Activated naive CD8-positive, alpha-beta T cell treated with anti-CD3 and anti-CD28 coated beads, Interleukin-2, amount 10 ng/mL, durations not matched to agents 7 days and 5 days (primary cell): ENCODE measurements around the gene CD6. TPM values are rescaled to one million over a fixed set of nuclear protein-coding genes. Genes with fewer than 3 reads are reported as not detected.
"Not testable (repeated sequence)": the region's sequence is repeated elsewhere in the genome, so short reads cannot be mapped to it uniquely, and the experiment has no call there.

Experiments used
- ATAC-seq: fragments of 150-1000 bp; cut with Tn5 transposase; one replicate; pipeline ENCODE4 v1.10.0; 2021; ENCODE audit warnings: low read depth, moderate library complexity
- POLR2A ChIA-PET: fragments of 350-600 bp; sonication (Branson Sonifier 250); formaldehyde crosslinking; loops from one replicate; lab custom pipeline; 2021; ENCODE audit warnings: antibody characterized with exemption; lab: Charles Lee
- DNase-seq: peaks from one replicate; pipeline ENCODE4 v3.0.0; 2021
- H3K27ac Mint-ChIP-seq: one replicate; pipeline ENCODE4 v1.8.0; 2022; ENCODE audit warnings: mild to moderate bottlenecking, mixed read lengths
- H3K27me3 Mint-ChIP-seq: one replicate; pipeline ENCODE4 v1.8.0; 2022; ENCODE audit warnings: mild to moderate bottlenecking, moderate library complexity, mixed read lengths
- H3K36me3 Mint-ChIP-seq: one replicate; pipeline ENCODE4 v1.8.0; 2021; ENCODE audit warnings: mild to moderate bottlenecking, mixed read lengths
- H3K4me1 Mint-ChIP-seq: one replicate; pipeline ENCODE4 v1.8.0; 2021; ENCODE audit warnings: mixed read lengths
- H3K4me3 Mint-ChIP-seq: one replicate; pipeline ENCODE4 v1.8.0; 2022; ENCODE audit warnings: mild to moderate bottlenecking, moderate library complexity, mixed read lengths
- H3K9me3 Mint-ChIP-seq: one replicate; pipeline ENCODE4 v1.8.0; 2021; ENCODE audit warnings: mixed read lengths
- total RNA-seq, 2 experiments: library from RNA; stranded (reverse); gene quantifications; one replicate each; pipeline ENCODE4 v1.2.3, GENCODE V29; 2021

Gene CD6
- total RNA-seq, 2 experiments from 2014 or later, result 274 to 285 TPM

DNA sequence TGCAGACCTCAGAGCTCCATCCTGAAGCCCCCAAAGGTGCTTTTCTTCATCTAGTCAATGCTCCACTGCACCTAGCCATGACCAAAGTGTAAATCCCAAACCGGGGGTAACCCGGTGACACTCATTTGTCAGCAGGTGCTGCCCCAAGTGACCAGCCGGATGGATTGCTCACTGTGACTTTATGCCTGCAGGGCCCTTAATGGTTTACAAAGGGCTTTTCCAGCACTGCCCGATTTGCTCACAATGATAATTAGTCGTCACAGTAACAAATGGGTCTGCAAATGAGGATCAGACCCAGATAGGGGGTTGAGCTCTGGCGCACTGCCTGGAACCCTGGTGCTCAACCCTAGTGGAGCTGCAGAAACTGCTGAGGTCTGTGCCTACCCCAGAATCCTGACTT lies 85.1 kb downstream of the CD6 start:
- H3K9me3 Mint-ChIP-seq, result no peaks in the 10 kb centered on the region
- ATAC-seq (no peak), DNase-seq (peak; percentile 17)
- no peak overlapping the region for H3K27ac Mint-ChIP-seq
- H3K27me3 Mint-ChIP-seq, result no peaks in the 10 kb centered on the region
- H3K36me3 Mint-ChIP-seq, result peaks cover 23% of the 10 kb centered on the region
- peaks cover 46% of the 10 kb centered on the region for H3K4me1 Mint-ChIP-seq
- POLR2A ChIA-PET, result interaction anchor here (1.2 kb wide), 1 partner anchor 12 kb away, joined by 4 read pairs; no protein-coding TSS in a partner anchor
- H3K4me3 Mint-ChIP-seq, result no peak overlapping the region

DNA sequence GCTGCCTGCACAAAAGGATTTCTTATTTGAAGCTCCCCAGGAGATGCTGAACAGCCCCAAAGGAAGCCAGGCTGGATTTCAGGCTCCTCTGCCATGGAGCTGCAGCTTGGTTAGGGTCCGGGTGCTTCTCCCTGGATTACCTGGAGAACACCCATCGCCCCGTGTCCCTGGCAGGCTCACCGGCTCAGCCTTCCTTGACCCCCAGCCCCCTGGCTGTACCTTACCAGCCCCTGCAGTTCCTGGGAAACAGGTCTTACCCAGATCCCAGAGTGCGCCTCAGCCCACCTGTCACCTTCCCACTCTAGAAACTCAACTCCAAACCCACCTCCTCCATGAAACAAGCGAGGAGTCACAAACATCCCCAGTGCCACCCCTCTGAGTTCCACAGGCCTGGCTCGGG lies 85.5 kb downstream of the CD6 start:
- Mint-ChIP-seq H3K27ac (no peak overlapping the region), H3K36me3 (peaks cover 23% of the 10 kb centered on the region), H3K4me3 (no peak overlapping the region), H3K9me3 (no peaks in the 10 kb centered on the region), H3K27me3 (no peaks in the 10 kb centered on the region), H3K4me1 (peaks cover 50% of the 10 kb centered on the region)
- DNase-seq, result no peak
- POLR2A ChIA-PET, result interaction anchor here (1.2 kb wide), 1 partner anchor 12 kb away, joined by 4 read pairs; no protein-coding TSS in a partner anchor
- ATAC-seq, result no peak

DNA sequence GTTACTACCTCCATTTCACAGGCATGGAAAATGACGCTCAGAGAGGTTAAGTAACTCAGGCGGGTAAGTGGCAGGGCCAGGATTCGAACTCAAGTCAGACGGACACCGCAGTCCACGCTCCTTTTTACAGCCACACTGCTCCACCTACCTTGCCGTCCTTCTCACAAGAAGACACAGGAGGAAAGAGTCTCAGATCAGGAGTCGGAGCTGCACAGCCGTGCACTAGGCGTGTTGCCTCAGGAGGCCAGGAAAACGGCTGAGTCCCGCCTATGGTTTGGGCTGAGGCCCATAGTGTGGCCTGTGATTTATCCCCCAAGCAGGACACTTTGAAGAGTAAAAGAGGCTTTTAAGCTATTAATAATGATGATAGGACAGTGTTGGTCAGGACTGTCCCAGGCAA lies 86.1 kb downstream of the CD6 start:
- no peak for ATAC-seq
- peaks cover 23% of the 10 kb centered on the region for H3K36me3 Mint-ChIP-seq
- H3K27ac Mint-ChIP-seq, result no peak overlapping the region
- peak; percentile 10 for DNase-seq
- H3K4me1 Mint-ChIP-seq, result peaks cover 54% of the 10 kb centered on the region
- POLR2A ChIA-PET, result interaction anchor here (1.2 kb wide), 1 partner anchor 13 kb away, joined by 4 read pairs; no protein-coding TSS in a partner anchor
- H3K4me3 Mint-ChIP-seq, result no peak overlapping the region
- H3K27me3 Mint-ChIP-seq, result no peaks in the 10 kb centered on the region
- H3K9me3 Mint-ChIP-seq, result no peaks in the 10 kb centered on the region

DNA sequence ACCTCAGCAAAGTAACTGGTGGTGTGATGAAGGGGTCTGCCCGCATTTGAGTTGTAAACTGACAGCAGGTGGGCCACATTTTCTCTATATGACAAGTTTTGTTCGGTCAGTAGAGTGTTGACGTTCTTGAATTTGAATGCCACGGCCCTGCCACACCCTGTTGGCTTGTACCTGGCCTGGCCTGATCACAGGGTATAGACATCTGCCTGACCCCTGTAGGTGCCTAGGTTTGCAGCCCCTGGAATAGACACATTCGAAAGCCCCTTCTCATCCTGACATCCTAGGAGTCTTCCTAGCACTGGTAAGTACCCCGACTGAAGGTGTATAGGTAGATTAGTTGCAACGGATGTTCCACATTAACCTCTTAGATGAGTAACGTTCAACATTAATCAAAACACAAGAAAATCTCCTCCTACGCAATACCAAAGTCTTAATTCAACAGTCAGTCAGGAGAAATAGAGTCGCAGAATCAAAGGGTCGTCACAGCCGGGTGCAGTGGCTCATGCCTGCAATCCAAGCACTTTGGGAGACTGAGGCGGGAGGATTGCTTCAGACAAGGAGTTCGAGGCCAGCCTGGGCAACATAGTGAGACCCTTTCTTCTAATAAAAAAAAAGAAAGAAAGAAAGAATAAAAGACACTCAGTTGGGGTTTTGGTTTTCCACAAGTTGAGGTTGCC lies 87.2 kb downstream of the CD6 start:
- H3K27ac Mint-ChIP-seq, result no peak overlapping the region
- peak overlapping the region; percentile 37 for H3K4me3 Mint-ChIP-seq
- H3K4me1 Mint-ChIP-seq, result peaks cover 53% of the 10 kb centered on the region
- peaks cover 20% of the 10 kb centered on the region for H3K36me3 Mint-ChIP-seq
- H3K27me3 Mint-ChIP-seq, result no peaks in the 10 kb centered on the region
- no peak for DNase-seq
- ATAC-seq, result no peak
- no peaks in the 10 kb centered on the region for H3K9me3 Mint-ChIP-seq
- POLR2A ChIA-PET, result interaction anchor here (0.7 to 1.0 kb wide), 3 partner anchors 16 to 34 kb away, joined by 3 to 5 read pairs (median 4); no protein-coding TSS in a partner anchor

DNA sequence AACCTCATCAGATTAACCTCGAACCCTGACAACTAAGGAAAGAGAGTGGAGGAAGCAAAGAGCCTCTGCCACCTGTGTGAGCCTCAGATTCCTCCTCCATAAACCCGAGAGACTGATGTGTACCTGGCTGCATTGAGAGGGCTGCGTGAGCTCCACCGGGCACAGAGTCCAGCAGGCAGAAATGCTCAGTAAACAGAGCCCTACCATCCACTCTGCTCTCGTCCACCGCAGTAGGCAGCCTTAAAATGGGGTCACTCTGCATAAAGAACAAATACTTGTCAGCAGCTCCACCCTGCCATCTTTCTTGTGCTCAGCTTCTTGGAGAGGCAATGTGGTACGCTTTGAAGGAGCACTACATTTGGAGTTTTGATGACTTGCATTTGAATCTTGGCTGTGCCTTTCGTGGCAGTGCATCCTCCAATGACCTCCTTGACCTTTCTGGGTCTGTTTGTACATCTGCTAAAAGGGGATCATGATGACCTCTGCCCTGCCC lies 87.8 kb downstream of the CD6 start:
- no peak overlapping the region for H3K27ac Mint-ChIP-seq
- no peak for ATAC-seq
- H3K36me3 Mint-ChIP-seq, result peaks cover 20% of the 10 kb centered on the region
- POLR2A ChIA-PET, result interaction anchor here (0.9 to 1.2 kb wide), 3 partner anchors 15 to 47 kb away, joined by 3 to 4 read pairs (median 3); no protein-coding TSS in a partner anchor
- H3K9me3 Mint-ChIP-seq, result no peaks in the 10 kb centered on the region
- H3K4me1 Mint-ChIP-seq, result peaks cover 49% of the 10 kb centered on the region
- H3K4me3 Mint-ChIP-seq, result peak overlapping the region; percentile 37
- no peak for DNase-seq
- no peaks in the 10 kb centered on the region for H3K27me3 Mint-ChIP-seq

DNA sequence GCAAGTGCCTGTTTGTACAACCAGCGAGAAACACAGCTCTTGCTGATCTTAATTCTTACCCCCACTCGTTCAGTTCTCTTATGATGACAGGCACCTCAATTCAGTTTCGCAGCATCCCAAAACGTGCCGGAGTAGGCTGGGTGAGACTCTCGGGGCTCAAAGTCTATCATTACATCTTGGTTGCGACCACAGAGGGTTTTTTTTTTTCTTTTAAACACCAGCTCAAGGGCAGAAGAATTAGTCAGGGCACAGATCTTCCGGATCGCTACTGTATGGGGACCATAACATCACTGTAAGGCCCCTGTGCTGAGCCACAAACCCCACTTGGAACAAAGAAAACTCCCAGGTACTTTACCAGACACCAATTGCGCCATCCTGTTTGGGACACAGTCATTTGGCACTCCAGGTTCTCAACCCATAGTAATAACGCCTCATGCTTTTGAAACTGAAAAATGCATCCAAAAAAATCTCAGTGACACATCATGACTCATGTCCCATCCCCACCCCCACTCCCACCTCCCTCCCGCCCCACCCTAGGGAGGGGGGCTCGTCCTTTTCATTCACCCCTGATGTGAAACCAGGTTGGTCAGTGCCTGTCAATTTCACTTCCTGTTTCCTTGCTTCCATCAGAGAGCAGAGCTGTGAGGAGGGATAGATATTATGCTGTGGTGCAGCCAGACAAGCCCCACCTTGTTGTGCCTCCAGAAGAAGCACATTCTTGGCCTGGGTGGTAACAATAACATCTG lies 89.8 kb downstream of the CD6 start:
- peak; percentile 70 for ATAC-seq
- no peaks in the 10 kb centered on the region for H3K27me3 Mint-ChIP-seq
- H3K27ac Mint-ChIP-seq, result peak overlapping the region; percentile 92
- no peaks in the 10 kb centered on the region for H3K9me3 Mint-ChIP-seq
- peaks cover 50% of the 10 kb centered on the region for H3K4me1 Mint-ChIP-seq
- DNase-seq, result peak; percentile 53
- H3K4me3 Mint-ChIP-seq, result peak overlapping the region; percentile 80
- H3K36me3 Mint-ChIP-seq, result peaks cover 25% of the 10 kb centered on the region
- POLR2A ChIA-PET, result interaction anchor here (0.8 to 2.4 kb wide), 15 partner anchors 10 to 146 kb away, joined by 3 to 15 read pairs (median 5); partner anchors contain the start of genes CD5 and CD6

DNA sequence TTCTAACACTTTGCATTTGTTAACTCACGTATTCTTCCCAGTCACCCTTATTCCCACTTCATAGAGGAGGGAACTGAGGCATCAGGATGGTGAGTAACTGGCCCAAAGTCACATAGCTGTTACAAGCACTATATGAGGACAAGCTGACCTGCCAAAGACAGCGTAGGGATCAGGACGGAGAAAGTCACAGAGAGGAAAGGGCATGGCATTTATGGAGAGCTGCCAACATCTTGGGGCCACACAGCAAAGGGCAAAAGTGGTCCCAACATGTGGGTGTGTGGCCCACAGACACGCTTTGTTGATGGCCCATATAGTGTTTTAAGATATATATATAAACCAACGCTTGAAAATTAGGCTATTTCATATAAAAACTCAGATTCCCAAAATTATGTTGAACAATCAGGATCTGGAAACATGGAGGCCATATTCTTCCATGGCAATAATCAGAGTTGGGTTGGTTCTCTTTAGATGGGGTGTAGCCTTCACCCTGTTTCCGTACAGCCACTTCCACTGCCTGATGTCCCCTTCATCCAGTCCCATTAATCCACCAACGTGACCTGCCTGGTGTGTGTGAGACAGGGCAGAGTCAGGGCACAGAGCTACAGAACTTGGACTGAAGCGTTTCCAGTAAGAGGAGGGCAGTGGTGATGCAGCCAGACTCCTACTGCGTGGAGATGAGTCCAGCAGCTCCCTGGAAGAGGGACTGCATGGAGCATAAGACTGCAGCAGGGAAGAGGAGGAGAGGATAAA lies 90.9 kb downstream of the CD6 start:
- Mint-ChIP-seq H3K4me3 (no peak overlapping the region), H3K27me3 (no peaks in the 10 kb centered on the region), H3K27ac (peak overlapping the region; percentile 63)

DNA sequence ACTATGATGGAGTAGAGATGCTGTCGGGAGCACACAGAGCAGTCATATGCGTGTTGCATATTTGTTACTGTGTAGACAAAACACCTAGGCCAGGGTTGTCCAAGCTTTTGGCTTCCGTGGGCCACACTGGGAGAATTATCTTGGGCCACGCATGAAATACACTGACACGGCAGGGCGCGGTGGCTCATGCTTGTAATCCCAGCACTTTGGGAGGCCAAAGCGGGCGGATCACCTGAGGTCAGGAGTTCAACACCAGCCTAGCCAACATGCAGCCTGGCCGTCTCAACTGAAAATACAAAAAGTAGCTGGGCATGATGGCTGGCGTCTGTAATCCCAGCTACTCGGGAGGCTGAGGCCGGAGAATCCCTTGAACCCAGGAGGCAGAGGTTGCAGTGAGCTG lies 93.8 kb downstream of the CD6 start:
- POLR2A ChIA-PET, result interaction anchor here (1.4 to 2.5 kb wide), 3 partner anchors 17 to 23 kb away, joined by 4 to 8 read pairs (median 5); no protein-coding TSS in a partner anchor
- H3K4me1 Mint-ChIP-seq, result peaks cover 68% of the 10 kb centered on the region
- H3K27ac Mint-ChIP-seq, result peak overlapping the region; percentile 85
- not testable (repeated sequence) for ATAC-seq, DNase-seq, H3K27me3 Mint-ChIP-seq, H3K9me3 Mint-ChIP-seq
- peak overlapping the region; percentile 66 for H3K4me3 Mint-ChIP-seq
- peaks cover 20% of the 10 kb centered on the region for H3K36me3 Mint-ChIP-seq

More for the DNA sequence above, 90.9 kb downstream of the CD6 start:
- peaks cover 22% of the 10 kb centered on the region for H3K36me3 Mint-ChIP-seq
- no peak for DNase-seq
- no peaks in the 10 kb centered on the region for H3K9me3 Mint-ChIP-seq
- POLR2A ChIA-PET, result interaction anchor here (0.9 to 2.4 kb wide), 7 partner anchors 11 to 49 kb away, joined by 5 to 9 read pairs (median 6); partner anchors contain the start of gene CD5
- H3K4me1 Mint-ChIP-seq, result peaks cover 60% of the 10 kb centered on the region
- no peak for ATAC-seq

DNA sequence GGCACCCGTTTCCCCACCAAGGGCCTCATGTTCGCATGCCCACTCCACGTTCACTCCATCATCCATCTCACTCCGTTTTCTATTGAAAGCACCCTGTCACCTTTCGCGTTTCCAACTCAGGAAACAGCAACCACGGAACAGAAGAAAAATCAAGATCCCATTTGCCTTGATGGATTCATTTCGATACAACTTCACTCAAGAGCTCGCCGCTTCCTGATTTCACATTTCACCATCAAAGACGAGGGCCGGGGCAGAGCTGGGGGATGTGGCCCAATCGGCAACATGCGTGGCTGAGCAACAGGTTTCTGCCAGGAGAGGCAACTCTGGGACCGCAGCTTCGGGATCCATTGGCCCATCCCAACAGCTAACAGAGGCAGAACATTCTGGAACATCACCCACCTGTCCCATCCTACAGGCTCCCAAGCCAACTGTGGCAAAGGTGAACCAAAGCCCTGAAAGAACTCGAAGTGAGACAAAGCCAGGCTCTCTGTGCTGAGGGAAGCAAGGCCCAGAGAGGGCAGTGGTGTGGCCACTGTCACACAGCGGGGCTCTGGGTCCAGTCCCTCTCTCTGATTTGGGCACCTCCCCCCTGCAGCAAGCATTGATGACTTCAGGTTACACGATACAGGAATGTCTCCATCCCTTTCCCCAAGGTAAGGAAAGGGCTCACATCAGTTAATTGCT lies 94.6 kb downstream of the CD6 start:
- POLR2A ChIA-PET, result interaction anchor here (0.8 to 2.5 kb wide), 5 partner anchors 17 to 45 kb away, joined by 3 to 8 read pairs (median 4); no protein-coding TSS in a partner anchor
- Mint-ChIP-seq H3K4me3 (peak overlapping the region; percentile 66), H3K9me3 (no peaks in the 10 kb centered on the region), H3K27ac (peak overlapping the region; percentile 85), H3K27me3 (no peaks in the 10 kb centered on the region), H3K4me1 (peaks cover 69% of the 10 kb centered on the region), H3K36me3 (peaks cover 17% of the 10 kb centered on the region)
- ATAC-seq (peak; percentile 26), DNase-seq (peak; percentile 52)

DNA sequence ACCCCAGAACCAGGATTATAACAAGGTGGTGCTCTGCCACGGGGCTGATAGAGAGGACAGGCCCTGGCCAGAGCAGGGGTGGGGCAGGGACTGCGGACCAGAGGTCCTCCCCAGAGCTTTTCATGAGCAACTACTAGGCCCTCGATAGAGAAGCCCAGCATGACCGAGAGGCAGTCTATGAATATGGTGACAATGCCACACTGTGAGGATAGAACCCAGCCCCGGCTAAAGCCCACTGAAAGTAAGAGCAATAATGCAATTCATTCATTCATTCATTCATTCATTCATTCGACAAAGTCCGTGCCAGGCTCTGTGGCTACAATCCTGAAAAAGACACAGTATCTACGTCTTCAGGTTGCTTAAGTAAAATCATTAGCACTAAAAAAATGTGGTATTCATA lies 95.2 kb downstream of the CD6 start:
- ATAC-seq, result no peak
- Mint-ChIP-seq H3K27ac (no peak overlapping the region), H3K27me3 (no peaks in the 10 kb centered on the region), H3K9me3 (no peaks in the 10 kb centered on the region), H3K4me3 (no peak overlapping the region), H3K36me3 (peaks cover 17% of the 10 kb centered on the region), H3K4me1 (peaks cover 70% of the 10 kb centered on the region)
- POLR2A ChIA-PET, result interaction anchor here (0.6 to 2.5 kb wide), 7 partner anchors 16 to 385 kb away, joined by 3 to 8 read pairs (median 4); no protein-coding TSS in a partner anchor
- DNase-seq, result no peak

DNA sequence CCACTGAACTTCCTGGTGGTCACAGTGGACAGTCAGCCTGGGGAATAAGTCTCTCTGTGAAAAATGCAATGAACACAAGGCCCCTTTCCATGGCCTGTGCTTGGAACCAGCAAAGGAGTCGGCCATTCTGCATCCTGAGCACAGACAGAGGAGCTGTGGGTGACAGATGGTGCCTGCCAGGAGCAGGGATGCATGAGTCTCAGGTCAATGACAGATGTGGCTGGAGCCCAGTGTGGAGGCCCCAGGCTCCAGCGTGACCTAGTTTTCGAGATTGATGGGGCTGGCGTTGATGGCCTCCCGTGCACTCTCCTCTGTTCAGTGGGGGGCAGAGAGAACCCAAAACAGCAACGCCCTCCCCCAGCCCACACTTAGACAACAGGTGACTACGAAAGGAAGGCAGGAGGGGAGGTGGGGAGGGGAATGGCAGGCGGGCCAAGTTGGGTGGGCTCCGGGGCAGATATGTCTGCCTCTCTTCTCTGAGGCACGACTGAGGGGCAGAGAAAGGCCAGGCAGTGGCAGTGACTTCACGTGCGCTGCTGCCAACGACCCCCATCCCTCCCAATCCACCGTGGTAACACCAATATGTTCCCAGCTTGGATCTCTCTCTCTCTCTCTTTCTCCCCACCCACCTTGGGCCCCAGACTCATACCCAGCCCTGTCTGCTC lies 96.4 kb downstream of the CD6 start:
- Mint-ChIP-seq H3K27me3 (no peaks in the 10 kb centered on the region), H3K4me1 (peaks cover 72% of the 10 kb centered on the region), H3K4me3 (no peak overlapping the region), H3K9me3 (no peaks in the 10 kb centered on the region), H3K27ac (no peak overlapping the region), H3K36me3 (peaks cover 20% of the 10 kb centered on the region)
- POLR2A ChIA-PET, result interaction anchor here (0.7 to 2.5 kb wide), 3 partner anchors 26 to 153 kb away, joined by 3 to 8 read pairs (median 3); no protein-coding TSS in a partner anchor
- no peak for DNase-seq
- no peak for ATAC-seq
